Bronchial smooth muscle cell (primary cell): Measurements from ENCODE around the gene GATAD2B. TPM values are rescaled to one million over a fixed set of nuclear protein-coding genes. Genes with fewer than 3 reads are reported as not detected.

Source experiments
- total RNA-seq: library from RNA; depleted of rRNA; stranded (reverse); fragments of >200 nt; gene quantifications from 2 replicates; pipeline ENCODE4 v1.2.1, GENCODE V29; 2014

Gene GATAD2B
- total RNA-seq: 2.7 TPM in 2 replicates

DNA sequence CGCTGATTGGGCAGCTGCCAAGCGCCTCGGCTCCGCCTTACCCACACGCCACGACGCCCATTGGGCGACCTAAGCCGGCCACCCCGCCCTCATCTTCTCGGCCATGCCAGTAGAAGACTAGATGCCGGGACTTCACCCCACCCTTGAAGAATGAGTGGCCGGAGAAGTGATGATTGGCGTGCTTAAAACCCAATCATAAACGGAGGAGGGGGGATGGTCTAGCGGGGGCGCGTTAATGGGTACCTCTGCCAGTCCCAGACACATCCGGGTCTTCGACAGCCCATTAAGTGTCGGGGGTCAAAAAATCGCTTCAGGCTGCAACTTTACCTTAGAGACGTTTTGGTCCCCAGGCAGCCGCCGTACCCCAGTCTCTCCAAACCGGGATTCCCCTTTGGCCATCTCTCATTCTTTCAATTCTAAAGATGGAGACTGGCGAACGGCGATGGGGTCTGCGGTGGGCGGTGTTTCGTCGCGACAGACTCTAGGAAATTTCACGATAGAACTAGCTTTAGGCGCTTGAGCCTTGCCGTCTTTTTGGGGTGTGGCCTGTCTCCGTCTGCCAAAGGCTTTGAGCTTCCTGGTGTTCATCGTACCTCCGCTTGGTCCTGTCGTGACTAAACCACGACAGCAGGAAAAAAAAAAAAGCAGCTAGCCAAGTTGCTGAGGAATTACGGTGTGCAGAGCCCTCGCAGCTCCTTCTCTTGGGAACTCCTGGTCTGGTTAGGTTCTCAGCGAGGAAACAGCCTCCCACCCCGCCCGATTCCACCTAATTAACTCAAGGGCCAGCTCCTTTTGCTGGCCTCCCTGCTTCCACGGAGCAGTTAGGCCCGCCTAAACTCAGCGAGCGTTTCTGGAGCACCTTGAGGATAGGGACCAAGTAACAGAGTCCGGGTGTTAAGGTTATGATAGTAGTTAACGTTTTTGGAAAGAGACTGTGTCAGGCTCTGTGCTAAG lies at the start of gene GATAD2B:
Gene GATAD2B (minus strand): TSS at position 1 of the 954 bp plus-strand sequence. CDS start 94,625 bp downstream, outside the sequence.

DNA sequence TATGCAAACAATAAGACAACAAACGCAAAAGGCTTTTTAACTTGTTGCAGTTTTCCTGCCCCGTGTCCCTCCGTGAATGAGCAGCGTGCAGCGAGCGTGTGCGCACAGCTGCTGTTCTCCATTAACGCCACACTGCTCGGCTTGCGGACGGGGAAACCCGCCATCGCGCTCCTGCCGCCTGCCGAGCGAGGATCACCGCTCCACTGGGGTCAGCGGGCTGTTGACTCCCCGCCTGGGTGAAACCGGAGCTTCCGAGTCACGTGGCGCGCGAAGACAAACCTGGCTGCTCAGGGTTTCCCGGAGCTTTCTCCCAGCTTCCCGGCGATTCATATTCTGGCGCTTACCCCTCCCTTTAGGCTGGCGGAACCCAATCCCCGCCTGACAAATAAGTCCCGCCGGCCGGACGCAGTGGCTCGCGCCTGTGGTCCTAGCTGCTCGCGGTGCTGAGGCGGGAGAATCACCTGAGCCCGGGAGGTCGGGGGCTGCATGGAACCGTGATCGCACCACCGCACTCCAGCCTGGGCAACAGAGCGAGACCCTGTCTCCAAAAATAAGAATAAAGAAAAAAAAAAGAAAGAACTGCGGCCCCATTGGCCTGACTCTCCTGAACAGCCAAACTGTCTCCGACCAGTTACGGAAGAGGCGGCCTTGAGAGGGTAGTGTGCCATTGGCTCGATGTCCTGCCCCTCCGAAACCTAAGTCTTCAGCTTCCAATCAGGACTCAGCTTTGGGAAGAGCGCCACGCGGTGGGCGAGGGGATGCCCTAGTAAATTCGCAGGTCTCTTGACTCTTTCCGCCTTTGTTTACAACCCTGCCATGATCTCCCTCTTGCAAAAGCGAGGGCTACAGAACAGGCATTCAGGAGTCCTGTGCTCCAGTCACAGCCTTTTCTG lies 44.6 kb upstream of the GATAD2B start, which contains the start of gene CREB3L4:
Gene CREB3L4 (plus strand): TSS at position 796 of the 893 bp plus-strand sequence. CDS start 624 bp downstream, outside the sequence.

DNA sequence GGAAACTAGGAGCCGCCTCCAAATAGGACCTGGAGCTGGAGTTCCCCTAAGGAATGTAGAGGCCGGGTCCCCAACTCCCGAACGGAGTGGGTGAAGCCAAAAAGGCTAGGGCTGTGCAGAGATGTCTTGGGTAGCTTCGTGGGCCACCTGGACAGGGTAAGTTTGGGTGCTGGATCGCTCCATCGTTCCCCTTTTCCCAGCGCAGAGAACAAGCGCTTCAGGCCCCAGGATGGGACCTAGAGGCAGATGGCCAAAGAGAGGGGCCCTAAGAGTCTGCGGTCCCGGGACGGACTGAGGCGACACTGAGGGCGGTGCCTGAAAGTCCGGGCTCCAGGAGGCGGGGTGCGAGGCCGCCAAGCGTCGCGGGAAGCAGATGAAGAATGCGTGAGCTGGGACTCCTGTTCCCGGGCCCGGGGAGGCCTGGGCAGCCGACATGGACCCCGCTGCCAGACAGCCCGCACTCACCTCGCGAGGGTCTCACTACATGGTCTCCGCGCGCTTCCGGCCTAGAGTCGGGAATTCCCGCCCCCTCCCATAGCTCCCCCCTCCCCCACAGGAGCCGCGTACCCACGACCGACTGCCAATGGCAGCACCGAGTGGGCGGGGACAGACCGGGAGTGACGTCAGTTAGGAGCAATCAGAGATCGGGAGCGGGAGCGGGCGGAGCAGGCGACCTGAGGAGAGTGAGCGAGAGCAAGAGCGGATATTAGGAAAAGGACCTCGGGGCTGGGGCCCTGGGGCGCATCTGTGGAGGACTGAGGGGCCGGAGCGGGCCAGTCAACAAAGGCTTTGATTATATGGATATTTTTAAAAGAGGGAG lies 40.5 kb upstream of the GATAD2B start, which contains the start of gene SLC39A1:
Gene SLC39A1 (minus strand): TSS at position 508 of the 820 bp plus-strand sequence. CDS start 822 bp downstream, outside the sequence.

DNA sequence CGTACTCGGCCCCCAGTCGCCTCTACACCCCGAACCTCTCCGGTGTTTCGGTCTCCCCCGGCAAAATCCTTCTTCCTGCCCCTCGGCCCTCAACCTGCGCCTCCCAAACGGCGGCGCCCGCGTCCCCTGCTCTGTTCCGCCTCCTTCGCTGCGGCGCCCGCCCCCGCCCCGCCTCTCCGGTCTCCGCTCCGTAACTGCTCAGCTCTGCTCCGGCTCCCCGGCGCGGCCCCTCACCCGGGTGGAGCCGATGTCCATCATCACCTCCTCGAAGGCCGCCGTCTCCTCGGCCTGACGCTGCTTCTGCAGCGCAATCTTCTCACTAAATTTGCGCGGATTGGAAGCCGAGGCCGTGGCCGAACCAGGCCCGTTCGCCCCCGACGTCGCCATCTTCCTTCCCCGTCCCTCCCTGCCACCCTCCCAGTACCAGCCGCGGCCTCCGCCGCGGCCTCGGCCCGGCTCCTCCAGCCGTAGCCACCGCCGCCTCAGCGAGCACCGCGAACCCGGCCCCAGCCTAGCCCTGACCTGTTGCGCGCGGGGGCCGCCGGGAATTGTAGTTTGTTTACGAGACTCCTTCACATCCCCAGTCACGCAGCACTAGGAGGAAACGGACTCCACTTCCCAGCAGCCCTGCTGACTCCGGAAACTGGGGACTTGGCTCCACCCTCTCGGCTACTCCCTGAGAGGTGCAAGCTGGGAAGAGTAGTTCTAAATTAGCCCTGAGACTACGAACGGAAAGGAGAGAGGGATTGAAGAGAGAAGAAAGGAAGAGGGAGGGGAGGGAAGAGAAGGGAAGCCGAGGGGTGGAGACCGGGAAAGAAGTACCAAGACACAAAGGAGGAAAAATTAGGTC lies 35.6 kb upstream of the GATAD2B start, which contains the start of gene CRTC2:
Gene CRTC2 (minus strand): TSS at position 502 of the 850 bp plus-strand sequence. CDS start 115 bp downstream, at position 387.

DNA sequence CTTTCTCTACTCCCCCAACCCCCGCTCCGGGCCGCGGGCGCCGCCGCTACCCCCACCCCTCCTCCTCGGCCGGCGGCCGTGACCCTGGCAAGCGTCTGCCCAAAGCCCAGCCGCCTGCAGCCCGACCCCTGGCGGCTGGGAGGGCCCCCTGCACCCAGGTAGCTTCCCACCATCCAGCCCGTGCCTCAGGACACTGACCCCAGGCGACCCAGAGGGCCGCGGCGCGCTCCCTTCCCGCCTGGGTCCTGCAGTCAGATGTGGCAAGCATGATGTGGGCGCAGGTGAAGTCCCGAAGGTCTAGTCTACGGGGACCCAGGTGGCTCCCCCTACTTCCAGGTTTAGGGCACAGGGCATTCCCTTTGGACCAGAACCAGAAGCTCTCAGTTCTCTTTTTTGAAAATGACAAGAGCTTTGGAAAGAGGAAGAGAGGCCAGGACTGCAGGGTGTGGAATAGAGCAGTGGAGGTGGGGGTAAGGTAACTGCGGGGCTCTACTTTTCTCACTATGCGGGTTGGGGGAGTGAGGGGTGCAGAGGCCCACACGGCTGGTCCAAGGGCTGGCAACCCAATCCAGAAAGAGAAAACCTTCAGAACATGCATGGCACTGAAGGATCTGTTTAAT lies 24.0 kb upstream of the GATAD2B start, which contains the start of gene DENND4B:
Gene DENND4B (minus strand): TSS at position 97 of the 620 bp plus-strand sequence. CDS start 2,344 bp downstream, outside the sequence.

DNA sequence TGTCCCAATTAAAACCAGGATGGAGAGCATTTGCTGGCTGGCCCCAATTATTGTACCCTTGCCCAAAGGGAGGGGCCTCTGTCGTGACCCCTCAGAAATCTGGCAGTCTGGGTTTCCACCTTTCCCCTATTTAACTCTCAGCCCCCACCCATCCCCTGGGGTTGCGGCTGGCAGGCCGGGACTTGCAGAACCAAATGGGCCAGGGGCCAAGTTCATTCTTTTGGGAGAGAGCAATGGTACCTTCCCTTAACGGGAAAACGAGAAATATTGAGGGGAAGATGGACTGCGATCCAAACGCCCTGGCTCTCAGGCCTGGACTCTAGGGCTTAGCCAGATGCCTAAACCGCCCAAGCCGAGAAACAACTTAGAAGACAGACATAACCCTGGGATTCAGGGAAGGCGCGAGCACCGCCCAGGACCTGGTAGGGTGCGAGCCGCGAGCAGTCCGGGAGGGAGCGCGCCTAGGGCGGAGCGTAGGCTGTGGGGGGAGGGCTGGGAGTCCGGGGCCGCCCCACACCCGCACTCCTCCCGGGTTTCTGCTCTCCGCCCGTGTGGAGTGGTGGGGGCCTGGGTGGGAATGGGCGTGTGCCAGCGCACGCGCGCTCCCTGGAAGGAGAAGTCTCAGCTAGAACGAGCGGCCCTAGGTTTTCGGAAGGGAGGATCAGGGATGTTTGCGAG lies 147.9 kb downstream of the GATAD2B start, which contains the start of gene SLC27A3:
Gene SLC27A3 (plus strand): TSS at position 628 of the 678 bp plus-strand sequence. CDS start 91 bp downstream, outside the sequence.

Other genes with a start within 250 kb of the GATAD2B start
- 1.9 and 9.4 TPM in 2 replicates for gene NPR1, start 244.3 kb downstream of the GATAD2B start, total RNA-seq
- 28.5 and 32.1 TPM in 2 replicates for gene INTS3, start 194.9 kb downstream of the GATAD2B start, total RNA-seq
- gene SLC27A3, start 147.6 kb downstream of the GATAD2B start, total RNA-seq: 27.6 and 50.1 TPM in 2 replicates
- 10.2 and 17.4 TPM in 2 replicates for gene DENND4B, start 23.7 kb upstream of the GATAD2B start, total RNA-seq
- gene CRTC2, start 35.6 kb upstream of the GATAD2B start, total RNA-seq: 2.7 TPM in 2 replicates
- 99.1 and 100 TPM in 2 replicates for gene SLC39A1, start 40.6 kb upstream of the GATAD2B start, total RNA-seq
- 7.6 and 8.0 TPM in 2 replicates for gene CREB3L4, start 44.9 kb upstream of the GATAD2B start, total RNA-seq
- 71.2 and 79.3 TPM in 2 replicates for gene JTB, start 54.7 kb upstream of the GATAD2B start, total RNA-seq
- gene RAB13, start 63.4 kb upstream of the GATAD2B start, total RNA-seq: 146 and 222 TPM in 2 replicates
- 1,101 and 2,078 TPM in 2 replicates for gene RPS27, start 67.8 kb upstream of the GATAD2B start, total RNA-seq
- gene NUP210L, start 232.1 kb upstream of the GATAD2B start, total RNA-seq: under 0.01 and 0.17 TPM in 2 replicates